Neural cell (in vitro differentiated cells): Measurements from ENCODE around the gene BMP8B. TPM values are rescaled to one million over a fixed set of nuclear protein-coding genes. Genes with fewer than 3 reads are reported as not detected.
"Not testable (repeated sequence)": the region's sequence is repeated elsewhere in the genome, so short reads cannot be mapped to it uniquely, and the experiment has no call there.

ENCODE experiments used
- H2AFZ ChIP-seq: fragments of 200-600, 300-800 bp; sonication (generic), shearing (Covaris generic); 2 replicates; pipeline ENCODE4 v1.6.0; 2014; ENCODE audit warnings: low read depth, mild to moderate bottlenecking, antibody characterized with exemption, low read length, moderate library complexity
- H3F3A ChIP-seq: fragments of 200-600 bp; shearing (Covaris generic); 2 replicates; pipeline ENCODE4 v1.6.1; 2016; ENCODE audit warnings: mild to moderate bottlenecking, moderate library complexity, mixed read lengths, antibody characterized with exemption, low read length; ENCODE audit not compliant: insufficient read depth, poor library complexity, severe bottlenecking
- H3K27ac ChIP-seq: fragments of 200-600, 300-800 bp; sonication (generic), shearing (Covaris generic); 2 replicates; pipeline ENCODE4 v1.5.1; 2014; ENCODE audit warnings: mild to moderate bottlenecking, low read length, moderate library complexity
- H3K27me3 ChIP-seq: fragments of 300-800, 200-600 bp; sonication (generic), shearing (Covaris generic); 2 replicates; pipeline ENCODE4 v1.6.0; 2014; ENCODE audit warnings: mild to moderate bottlenecking, low read depth, low read length, moderate library complexity; ENCODE audit not compliant: insufficient read depth
- H3K36me3 ChIP-seq: fragments of 300-800, 200-600 bp; sonication (generic), shearing (Covaris generic); 2 replicates; pipeline ENCODE4 v1.5.1; 2014; ENCODE audit warnings: mild to moderate bottlenecking, antibody characterized with exemption, low read length, moderate library complexity; ENCODE audit not compliant: insufficient read depth
- H3K4me2 ChIP-seq: fragments of 300-800, 200-600 bp; sonication (generic), shearing (Covaris generic); 2 replicates; pipeline ENCODE4 v1.6.0; 2014; ENCODE audit warnings: mild to moderate bottlenecking, low read length
- H3K4me3 ChIP-seq: fragments of 300-800, 200-600 bp; sonication (generic), shearing (Covaris generic); 2 replicates; pipeline ENCODE4 v1.5.1; 2014; ENCODE audit warnings: mild to moderate bottlenecking, low read length, moderate library complexity
- H3K79me2 ChIP-seq: fragments of 200-600 bp; shearing (Covaris generic); replicated peaks from 2 replicates; pipeline ENCODE4 v1.6.0; 2014; ENCODE audit warnings: mild to moderate bottlenecking, low read length, moderate library complexity; ENCODE audit not compliant: insufficient read depth
- H3K9ac ChIP-seq: fragments of 300-800, 200-600 bp; sonication (generic), shearing (Covaris generic); 2 replicates; pipeline ENCODE4 v1.6.1; 2016; ENCODE audit warnings: mild to moderate bottlenecking, low read length, mixed read lengths
- H3K9me2 ChIP-seq: fragments of 200-600 bp; shearing (Covaris generic); 2 replicates; pipeline ENCODE4 v1.6.1; 2016; ENCODE audit warnings: mild to moderate bottlenecking, low read length, mixed read lengths; ENCODE audit not compliant: insufficient read depth
- H3K9me3 ChIP-seq: fragments of 200-600, 300-800 bp; sonication (generic), shearing (Covaris generic); 2 replicates; pipeline ENCODE4 v1.6.1; 2016; ENCODE audit warnings: mild to moderate bottlenecking, mixed run types, low read length, moderate library complexity, mixed read lengths
- H4K20me1 ChIP-seq: fragments of 200-600 bp; shearing (Covaris generic); 2 replicates; pipeline ENCODE4 v1.6.1; 2016; ENCODE audit warnings: mild to moderate bottlenecking, mixed run types; ENCODE audit not compliant: insufficient read depth
- EP300 ChIP-seq: fragments of 450-650 bp; conservative IDR thresholded peaks from 2 replicates; pipeline ENCODE4 v1.6.1; 2014; ENCODE audit warnings: antibody characterized with exemption, mild to moderate bottlenecking, moderate library complexity; ENCODE audit not compliant: poor library complexity, severe bottlenecking
- EZH2 ChIP-seq: fragments of 200-600, 300-800 bp; shearing (Covaris generic), sonication (generic); IDR thresholded peaks from 2 replicates; pipeline ENCODE4 v1.6.1; 2014; ENCODE audit warnings: antibody characterized with exemption, low read length, borderline replicate concordance, mild to moderate bottlenecking; ENCODE audit not compliant: insufficient read depth, poor library complexity, severe bottlenecking
- MXI1 ChIP-seq: fragments of 450-650 bp; conservative IDR thresholded peaks from 2 replicates; pipeline ENCODE4 v1.6.1; 2014; ENCODE audit warnings: antibody characterized with exemption, mild to moderate bottlenecking; ENCODE audit not compliant: poor library complexity, severe bottlenecking
- POLR2AphosphoS5 ChIP-seq: IDR thresholded peaks from 2 replicates; pipeline ENCODE4 v1.6.1; 2012
- RAD21 ChIP-seq: fragments of 450-650 bp; conservative IDR thresholded peaks from 2 replicates; pipeline ENCODE4 v1.6.1; 2014; ENCODE audit warnings: antibody characterized with exemption, mild to moderate bottlenecking, moderate library complexity
- SMC3 ChIP-seq: fragments of 450-650 bp; conservative IDR thresholded peaks from 2 replicates; pipeline ENCODE4 v1.6.1; 2014; ENCODE audit warnings: antibody characterized with exemption, mild to moderate bottlenecking, moderate library complexity; ENCODE audit not compliant: poor library complexity
- TAF1 ChIP-seq: IDR thresholded peaks from 2 replicates; pipeline ENCODE4 v1.6.1; 2012; ENCODE audit warnings: low read depth
- polyA plus RNA-seq: library from polyadenylated mRNA; depleted of rRNA; stranded (reverse); fragments of >200 nt; gene quantifications from 2 replicates; pipeline ENCODE4 v1.2.3, GENCODE V29; 2014
- TF ChIP-seq, protein P1 (sequence below): IDR thresholded peaks from 2 replicates; pipeline ENCODE4 v1.6.1; 2012; ENCODE audit warnings: borderline replicate concordance
- TF ChIP-seq, protein P2 (sequence below): fragments of 450-650 bp; IDR thresholded peaks from 2 replicates; pipeline ENCODE4 v1.5.1; 2014; ENCODE audit warnings: antibody characterized with exemption, mild to moderate bottlenecking, moderate library complexity; ENCODE audit not compliant: poor library complexity, severe bottlenecking

Gene BMP8B
- polyA plus RNA-seq, 1 donor from 2014 or later: 0.04 TPM

DNA sequence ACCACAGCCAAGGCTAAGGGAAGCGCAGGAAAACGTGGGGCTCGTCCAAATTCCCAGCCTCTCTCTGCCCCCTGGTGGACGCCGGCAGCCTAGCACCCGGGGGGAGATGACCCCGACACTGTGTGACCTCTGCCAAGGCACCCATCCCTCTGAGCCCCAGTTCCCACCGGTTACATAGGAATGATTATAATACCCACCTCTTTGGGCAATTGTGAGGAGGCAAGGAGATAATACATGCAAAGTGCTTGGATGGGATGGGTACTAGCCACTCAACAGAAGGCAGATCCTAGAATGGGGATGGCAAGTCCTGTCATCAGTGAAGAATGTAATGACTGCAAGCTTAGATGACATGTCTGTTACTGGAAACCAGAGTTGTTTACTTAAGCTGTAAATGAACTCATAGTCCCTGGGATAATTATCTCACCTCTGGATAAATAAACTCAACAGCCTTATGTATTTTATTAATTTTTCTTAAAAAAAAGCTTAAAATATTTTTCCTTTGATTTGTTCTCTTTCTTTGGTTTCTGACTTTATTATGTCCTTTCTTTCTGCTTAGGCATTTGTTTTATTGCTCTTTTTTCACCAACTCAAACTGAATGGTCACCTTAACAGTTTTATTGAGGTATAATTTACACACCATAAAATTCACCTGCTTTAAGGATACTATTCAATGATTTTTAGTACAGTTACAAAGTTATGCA, 11.3 kb upstream of the BMP8B start:
- no peak overlapping the region for H3K9ac ChIP-seq
- no peaks in the 10 kb centered on the region for H3K79me2 ChIP-seq
- H3K36me3 ChIP-seq: no peaks in the 10 kb centered on the region
- no peaks in the 10 kb centered on the region for H3K9me3 ChIP-seq
- H4K20me1 ChIP-seq: no peaks in the 10 kb centered on the region
- TF ChIP-seq, protein P1, sequence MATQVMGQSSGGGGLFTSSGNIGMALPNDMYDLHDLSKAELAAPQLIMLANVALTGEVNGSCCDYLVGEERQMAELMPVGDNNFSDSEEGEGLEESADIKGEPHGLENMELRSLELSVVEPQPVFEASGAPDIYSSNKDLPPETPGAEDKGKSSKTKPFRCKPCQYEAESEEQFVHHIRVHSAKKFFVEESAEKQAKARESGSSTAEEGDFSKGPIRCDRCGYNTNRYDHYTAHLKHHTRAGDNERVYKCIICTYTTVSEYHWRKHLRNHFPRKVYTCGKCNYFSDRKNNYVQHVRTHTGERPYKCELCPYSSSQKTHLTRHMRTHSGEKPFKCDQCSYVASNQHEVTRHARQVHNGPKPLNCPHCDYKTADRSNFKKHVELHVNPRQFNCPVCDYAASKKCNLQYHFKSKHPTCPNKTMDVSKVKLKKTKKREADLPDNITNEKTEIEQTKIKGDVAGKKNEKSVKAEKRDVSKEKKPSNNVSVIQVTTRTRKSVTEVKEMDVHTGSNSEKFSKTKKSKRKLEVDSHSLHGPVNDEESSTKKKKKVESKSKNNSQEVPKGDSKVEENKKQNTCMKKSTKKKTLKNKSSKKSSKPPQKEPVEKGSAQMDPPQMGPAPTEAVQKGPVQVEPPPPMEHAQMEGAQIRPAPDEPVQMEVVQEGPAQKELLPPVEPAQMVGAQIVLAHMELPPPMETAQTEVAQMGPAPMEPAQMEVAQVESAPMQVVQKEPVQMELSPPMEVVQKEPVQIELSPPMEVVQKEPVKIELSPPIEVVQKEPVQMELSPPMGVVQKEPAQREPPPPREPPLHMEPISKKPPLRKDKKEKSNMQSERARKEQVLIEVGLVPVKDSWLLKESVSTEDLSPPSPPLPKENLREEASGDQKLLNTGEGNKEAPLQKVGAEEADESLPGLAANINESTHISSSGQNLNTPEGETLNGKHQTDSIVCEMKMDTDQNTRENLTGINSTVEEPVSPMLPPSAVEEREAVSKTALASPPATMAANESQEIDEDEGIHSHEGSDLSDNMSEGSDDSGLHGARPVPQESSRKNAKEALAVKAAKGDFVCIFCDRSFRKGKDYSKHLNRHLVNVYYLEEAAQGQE: no peak
- TF ChIP-seq RAD21: peak; percentile 31
- TF ChIP-seq, protein P2, sequence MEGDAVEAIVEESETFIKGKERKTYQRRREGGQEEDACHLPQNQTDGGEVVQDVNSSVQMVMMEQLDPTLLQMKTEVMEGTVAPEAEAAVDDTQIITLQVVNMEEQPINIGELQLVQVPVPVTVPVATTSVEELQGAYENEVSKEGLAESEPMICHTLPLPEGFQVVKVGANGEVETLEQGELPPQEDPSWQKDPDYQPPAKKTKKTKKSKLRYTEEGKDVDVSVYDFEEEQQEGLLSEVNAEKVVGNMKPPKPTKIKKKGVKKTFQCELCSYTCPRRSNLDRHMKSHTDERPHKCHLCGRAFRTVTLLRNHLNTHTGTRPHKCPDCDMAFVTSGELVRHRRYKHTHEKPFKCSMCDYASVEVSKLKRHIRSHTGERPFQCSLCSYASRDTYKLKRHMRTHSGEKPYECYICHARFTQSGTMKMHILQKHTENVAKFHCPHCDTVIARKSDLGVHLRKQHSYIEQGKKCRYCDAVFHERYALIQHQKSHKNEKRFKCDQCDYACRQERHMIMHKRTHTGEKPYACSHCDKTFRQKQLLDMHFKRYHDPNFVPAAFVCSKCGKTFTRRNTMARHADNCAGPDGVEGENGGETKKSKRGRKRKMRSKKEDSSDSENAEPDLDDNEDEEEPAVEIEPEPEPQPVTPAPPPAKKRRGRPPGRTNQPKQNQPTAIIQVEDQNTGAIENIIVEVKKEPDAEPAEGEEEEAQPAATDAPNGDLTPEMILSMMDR: peak; percentile 55
- no peak for TF ChIP-seq EZH2
- peak; percentile 50 for TF ChIP-seq SMC3
- no peaks in the 10 kb centered on the region for H3K9me2 ChIP-seq
- H3F3A ChIP-seq: no peaks in the 10 kb centered on the region
- no peak overlapping the region for H3K4me2 ChIP-seq
- no peaks in the 10 kb centered on the region for H3K27me3 ChIP-seq
- H3K4me3 ChIP-seq: no peak overlapping the region
- H3K27ac ChIP-seq: no peak overlapping the region
- no peak overlapping the region for H2AFZ ChIP-seq

DNA sequence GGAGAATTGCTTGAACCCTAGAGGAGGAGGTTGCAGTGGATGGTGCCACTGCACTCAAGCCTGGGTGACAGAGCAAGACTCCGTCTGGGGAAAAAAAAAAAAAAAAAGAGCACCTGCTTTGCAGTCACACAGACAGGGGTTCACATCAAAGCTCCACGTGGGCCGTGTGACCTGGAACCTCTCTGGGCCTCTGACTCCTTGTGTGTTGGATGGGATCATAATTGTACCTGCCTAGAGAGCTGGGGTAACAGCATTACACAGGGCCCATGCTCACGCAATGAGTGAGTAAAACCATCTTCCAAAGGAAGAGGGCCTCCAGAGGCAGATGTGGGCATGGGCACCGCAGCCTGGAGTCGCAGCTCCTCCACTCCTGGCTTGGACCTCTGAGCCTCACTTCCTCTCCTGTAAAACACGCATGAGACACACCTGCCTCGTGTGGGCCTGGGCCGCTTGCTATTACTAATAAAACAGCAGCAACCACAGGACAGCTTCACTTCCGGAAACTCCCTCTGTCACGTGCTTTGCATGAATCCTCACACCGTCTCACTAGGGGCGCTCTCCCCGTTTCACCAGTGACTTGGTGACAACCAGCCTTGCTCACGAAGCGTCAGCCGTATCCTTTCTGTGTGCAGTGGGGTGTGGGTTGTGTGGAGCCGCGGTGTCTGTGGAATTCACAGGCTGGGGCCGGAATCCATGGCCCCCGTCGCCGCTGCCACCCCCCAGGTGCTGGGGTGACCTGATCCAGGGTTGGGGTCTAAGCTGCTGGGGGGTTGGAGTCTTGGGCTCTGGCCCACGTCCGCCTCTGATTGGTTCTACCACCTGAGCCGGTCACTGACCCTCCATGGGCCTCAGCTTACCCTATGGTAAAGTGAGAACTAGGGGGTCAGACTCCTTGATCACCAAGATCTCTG, 10.4 kb upstream of the BMP8B start:
- not testable (repeated sequence) for H3K9me2 ChIP-seq, H3K79me2 ChIP-seq, H3K36me3 ChIP-seq, H3K4me2 ChIP-seq, H3K4me3 ChIP-seq, H3K27me3 ChIP-seq, H3F3A ChIP-seq, H4K20me1 ChIP-seq, H3K9ac ChIP-seq, H3K9me3 ChIP-seq, H2AFZ ChIP-seq, H3K27ac ChIP-seq

DNA sequence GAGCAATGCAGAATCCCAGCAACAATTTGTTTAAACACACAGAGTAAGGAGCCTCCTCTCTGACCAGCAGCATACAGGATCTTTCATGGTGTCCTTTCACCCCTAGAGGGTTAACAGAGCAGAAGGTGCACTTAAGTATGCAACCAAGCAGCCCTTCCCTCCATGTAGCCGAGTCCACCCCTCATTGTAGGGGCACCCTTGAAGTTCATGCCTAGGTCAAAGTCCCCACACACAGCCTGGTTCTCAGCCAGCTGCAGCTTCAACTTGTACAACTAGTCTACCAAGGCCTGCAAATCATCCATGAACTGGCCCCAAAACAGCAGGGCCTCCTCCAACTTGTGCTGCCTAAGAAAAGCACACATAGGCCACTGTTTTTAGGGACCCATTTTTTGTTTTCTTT, 7.0 kb upstream of the BMP8B start:
- Histone ChIP-seq H3K27me3 (peaks cover 12% of the 10 kb centered on the region), H4K20me1 (no peaks in the 10 kb centered on the region), H3K9me3 (no peaks in the 10 kb centered on the region), H3K9me2 (no peaks in the 10 kb centered on the region), H3K4me2 (no peak overlapping the region), H3K36me3 (no peaks in the 10 kb centered on the region), H3K9ac (no peak overlapping the region), H3K27ac (no peak overlapping the region), H3F3A (no peaks in the 10 kb centered on the region), H3K79me2 (no peaks in the 10 kb centered on the region), H3K4me3 (no peak overlapping the region), H2AFZ (no peak overlapping the region)
- TF ChIP-seq EZH2 (no peak), TAF1 (no peak), MXI1 (no peak), EP300 (no peak), POLR2AphosphoS5 (no peak), SMC3 (no peak)
- TF ChIP-seq, protein P1: no peak
- TF ChIP-seq, protein P2: no peak
